Epidermal melanocyte (primary cell): ENCODE measurements around the gene PHYHIPL.

Source experiments
- DNase-seq: peaks from one replicate; pipeline ENCODE4 v3.0.0; 2011; ENCODE audit warnings: low spot score; ENCODE audit not compliant: insufficient read length

Gene PHYHIPL

GRCh38 chr10:59289853-59290252 is 113.4 kb downstream of the PHYHIPL start:
- no peak for DNase-seq

- DNase-seq = no peak
These were observed 114.0 kb downstream of the PHYHIPL start for GRCh38 chr10:59290448-59290847.
